GM12878 (cell line): ENCODE data around the gene DICER1.

Experiments
- BHLHE40 ChIP-seq, 2 experiments: fragments of 450-650 bp in 1 of 2; IDR thresholded peaks; 2 replicates each; pipeline ENCODE4 v1.6.1; 2011 to 2017; ENCODE audit warnings: low read depth in 2 of 2, borderline replicate concordance in 1 of 2, improper control_type of control experiment in 1 of 2, low read length in 1 of 2, mild to moderate bottlenecking in 1 of 2
- HCFC1 ChIP-seq: fragments of 150-350 bp; IDR thresholded peaks from 2 replicates; pipeline ENCODE4 v1.6.1; 2014; ENCODE audit warnings: low read length
- HDGF ChIP-seq: fragments of 450-650 bp; IDR thresholded peaks from 2 replicates; pipeline ENCODE4 v1.6.1; 2016; ENCODE audit warnings: antibody characterized with exemption
- POLR2A ChIP-seq: IDR thresholded peaks from 2 replicates; pipeline ENCODE4 v1.6.1; 2011; ENCODE audit warnings: low read depth, mild to moderate bottlenecking, low read length
- POLR2AphosphoS5 ChIP-seq: IDR thresholded peaks from 2 replicates; pipeline ENCODE4 v1.6.1; 2011; ENCODE audit warnings: mild to moderate bottlenecking, low read length, inconsistent platforms
- RCOR1 ChIP-seq: conservative IDR thresholded peaks from 2 replicates; pipeline ENCODE4 v1.6.1; 2012; ENCODE audit warnings: low read depth, low read length, improper control_type of control experiment
- SIN3A ChIP-seq: IDR thresholded peaks from 2 replicates; pipeline ENCODE4 v1.6.1; 2012; ENCODE audit warnings: low read depth, low read length, improper control_type of control experiment
- SUZ12 ChIP-seq: fragments of 200-600 bp; sonication (generic); IDR thresholded peaks from one replicate; pipeline ENCODE4 v1.6.1; 2018; ENCODE audit warnings: antibody characterized with exemption, mild to moderate bottlenecking; ENCODE audit not compliant: unreplicated experiment
- TF ChIP-seq, protein P1 (sequence below), 3 experiments: IDR thresholded peaks in 2 of 3; conservative IDR thresholded peaks in 1 of 3; 2 replicates each; pipeline ENCODE4 v1.5.1; 2011; ENCODE audit warnings: low read depth in 3 of 3, low read length in 3 of 3, mild to moderate bottlenecking in 3 of 3, control low read depth in 2 of 3, moderate library complexity in 2 of 3, inconsistent platforms in 1 of 3, mixed read lengths in 1 of 3; ENCODE audit not compliant: control insufficient read depth in 2 of 3, insufficient read depth in 1 of 3; ENCODE audit errors: extremely low read depth in 1 of 3
- TF ChIP-seq, protein P2 (sequence below): IDR thresholded peaks from 2 replicates; pipeline ENCODE4 v1.6.1; 2012; ENCODE audit warnings: low read length, inconsistent platforms
- TF ChIP-seq, protein P3 (sequence below): IDR thresholded peaks from 2 replicates; pipeline ENCODE4 v1.6.1; 2012; ENCODE audit warnings: mild to moderate bottlenecking, low read depth, low read length

DNA sequence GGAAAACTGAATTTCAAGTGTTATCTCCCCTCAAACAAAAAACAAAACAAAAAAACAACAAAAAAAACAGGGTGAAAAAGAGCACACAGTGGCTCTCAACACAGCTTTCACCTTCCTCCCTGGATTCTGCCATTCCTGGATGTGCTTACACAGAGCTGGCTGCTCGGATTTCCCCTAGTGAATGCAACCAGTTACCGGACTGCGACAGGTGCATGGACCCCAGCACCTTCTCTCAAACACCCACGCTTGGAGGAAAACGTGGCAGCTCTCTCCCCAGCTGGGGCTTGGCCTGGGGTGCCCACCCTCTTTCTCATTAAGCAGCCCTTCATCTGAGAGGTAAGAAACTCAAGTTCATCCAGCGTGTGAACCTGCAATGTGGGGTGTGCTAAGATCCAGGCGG is 33.5 kb upstream of the DICER1 start:
- TF ChIP-seq, protein P1, sequence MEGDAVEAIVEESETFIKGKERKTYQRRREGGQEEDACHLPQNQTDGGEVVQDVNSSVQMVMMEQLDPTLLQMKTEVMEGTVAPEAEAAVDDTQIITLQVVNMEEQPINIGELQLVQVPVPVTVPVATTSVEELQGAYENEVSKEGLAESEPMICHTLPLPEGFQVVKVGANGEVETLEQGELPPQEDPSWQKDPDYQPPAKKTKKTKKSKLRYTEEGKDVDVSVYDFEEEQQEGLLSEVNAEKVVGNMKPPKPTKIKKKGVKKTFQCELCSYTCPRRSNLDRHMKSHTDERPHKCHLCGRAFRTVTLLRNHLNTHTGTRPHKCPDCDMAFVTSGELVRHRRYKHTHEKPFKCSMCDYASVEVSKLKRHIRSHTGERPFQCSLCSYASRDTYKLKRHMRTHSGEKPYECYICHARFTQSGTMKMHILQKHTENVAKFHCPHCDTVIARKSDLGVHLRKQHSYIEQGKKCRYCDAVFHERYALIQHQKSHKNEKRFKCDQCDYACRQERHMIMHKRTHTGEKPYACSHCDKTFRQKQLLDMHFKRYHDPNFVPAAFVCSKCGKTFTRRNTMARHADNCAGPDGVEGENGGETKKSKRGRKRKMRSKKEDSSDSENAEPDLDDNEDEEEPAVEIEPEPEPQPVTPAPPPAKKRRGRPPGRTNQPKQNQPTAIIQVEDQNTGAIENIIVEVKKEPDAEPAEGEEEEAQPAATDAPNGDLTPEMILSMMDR (IDR thresholded peaks at IDR 0.05 in 2 of 3, conservative IDR thresholded peaks at IDR 0.05 in 1 of 3; ENCODE audit: control insufficient read depth in 2 of 3, extremely low read depth in 1 of 3, insufficient read depth in 1 of 3, low read depth in 3 of 3, low read length in 3 of 3): no peak
- TF ChIP-seq, protein P2, sequence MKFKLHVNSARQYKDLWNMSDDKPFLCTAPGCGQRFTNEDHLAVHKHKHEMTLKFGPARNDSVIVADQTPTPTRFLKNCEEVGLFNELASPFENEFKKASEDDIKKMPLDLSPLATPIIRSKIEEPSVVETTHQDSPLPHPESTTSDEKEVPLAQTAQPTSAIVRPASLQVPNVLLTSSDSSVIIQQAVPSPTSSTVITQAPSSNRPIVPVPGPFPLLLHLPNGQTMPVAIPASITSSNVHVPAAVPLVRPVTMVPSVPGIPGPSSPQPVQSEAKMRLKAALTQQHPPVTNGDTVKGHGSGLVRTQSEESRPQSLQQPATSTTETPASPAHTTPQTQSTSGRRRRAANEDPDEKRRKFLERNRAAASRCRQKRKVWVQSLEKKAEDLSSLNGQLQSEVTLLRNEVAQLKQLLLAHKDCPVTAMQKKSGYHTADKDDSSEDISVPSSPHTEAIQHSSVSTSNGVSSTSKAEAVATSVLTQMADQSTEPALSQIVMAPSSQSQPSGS: no peak
- TF ChIP-seq, protein P3, sequence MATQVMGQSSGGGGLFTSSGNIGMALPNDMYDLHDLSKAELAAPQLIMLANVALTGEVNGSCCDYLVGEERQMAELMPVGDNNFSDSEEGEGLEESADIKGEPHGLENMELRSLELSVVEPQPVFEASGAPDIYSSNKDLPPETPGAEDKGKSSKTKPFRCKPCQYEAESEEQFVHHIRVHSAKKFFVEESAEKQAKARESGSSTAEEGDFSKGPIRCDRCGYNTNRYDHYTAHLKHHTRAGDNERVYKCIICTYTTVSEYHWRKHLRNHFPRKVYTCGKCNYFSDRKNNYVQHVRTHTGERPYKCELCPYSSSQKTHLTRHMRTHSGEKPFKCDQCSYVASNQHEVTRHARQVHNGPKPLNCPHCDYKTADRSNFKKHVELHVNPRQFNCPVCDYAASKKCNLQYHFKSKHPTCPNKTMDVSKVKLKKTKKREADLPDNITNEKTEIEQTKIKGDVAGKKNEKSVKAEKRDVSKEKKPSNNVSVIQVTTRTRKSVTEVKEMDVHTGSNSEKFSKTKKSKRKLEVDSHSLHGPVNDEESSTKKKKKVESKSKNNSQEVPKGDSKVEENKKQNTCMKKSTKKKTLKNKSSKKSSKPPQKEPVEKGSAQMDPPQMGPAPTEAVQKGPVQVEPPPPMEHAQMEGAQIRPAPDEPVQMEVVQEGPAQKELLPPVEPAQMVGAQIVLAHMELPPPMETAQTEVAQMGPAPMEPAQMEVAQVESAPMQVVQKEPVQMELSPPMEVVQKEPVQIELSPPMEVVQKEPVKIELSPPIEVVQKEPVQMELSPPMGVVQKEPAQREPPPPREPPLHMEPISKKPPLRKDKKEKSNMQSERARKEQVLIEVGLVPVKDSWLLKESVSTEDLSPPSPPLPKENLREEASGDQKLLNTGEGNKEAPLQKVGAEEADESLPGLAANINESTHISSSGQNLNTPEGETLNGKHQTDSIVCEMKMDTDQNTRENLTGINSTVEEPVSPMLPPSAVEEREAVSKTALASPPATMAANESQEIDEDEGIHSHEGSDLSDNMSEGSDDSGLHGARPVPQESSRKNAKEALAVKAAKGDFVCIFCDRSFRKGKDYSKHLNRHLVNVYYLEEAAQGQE: no peak
- TF ChIP-seq BHLHE40 (IDR thresholded peaks at IDR 0.05; ENCODE audit: borderline replicate concordance in 1 of 2, low read depth in 2 of 2, low read length in 1 of 2): no peak
- no peak for TF ChIP-seq RCOR1
- TF ChIP-seq POLR2A: no peak
- TF ChIP-seq SUZ12: no peak
- no peak for TF ChIP-seq SIN3A
- TF ChIP-seq POLR2AphosphoS5: no peak
- no peak for TF ChIP-seq HDGF
- TF ChIP-seq HCFC1: no peak
